ENCODE measurements around the gene MPIG6B.

DNA sequence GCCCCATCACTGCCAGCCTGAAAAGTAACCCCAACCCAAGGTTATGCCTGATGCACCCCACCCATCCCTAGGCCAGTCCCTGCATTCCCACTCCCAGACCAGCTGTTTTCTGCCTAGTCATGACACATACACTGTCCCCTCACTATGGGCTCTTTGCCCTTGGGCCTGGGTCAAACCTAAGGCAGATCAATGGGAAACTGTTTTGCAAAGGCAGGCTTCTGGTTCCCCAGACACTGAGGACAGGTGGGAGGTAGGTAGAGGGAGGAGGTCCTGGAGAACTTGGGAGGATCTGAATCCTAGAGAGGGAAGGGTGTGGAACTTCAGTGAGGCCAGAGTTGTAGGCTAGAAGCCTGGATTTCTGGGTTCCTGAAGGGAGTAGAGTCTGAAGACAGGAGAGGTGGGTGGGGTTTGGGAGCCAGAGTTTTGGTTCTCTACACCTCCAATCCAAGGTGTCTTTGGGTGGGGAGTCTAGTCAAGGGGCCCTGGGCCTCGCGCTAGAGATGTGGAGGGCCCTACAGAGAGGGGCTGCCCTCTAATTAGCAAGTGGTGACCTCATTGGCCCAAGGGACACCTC is 11.2 kb downstream of the MPIG6B start:
- TF ChIP-seq, protein P1, sequence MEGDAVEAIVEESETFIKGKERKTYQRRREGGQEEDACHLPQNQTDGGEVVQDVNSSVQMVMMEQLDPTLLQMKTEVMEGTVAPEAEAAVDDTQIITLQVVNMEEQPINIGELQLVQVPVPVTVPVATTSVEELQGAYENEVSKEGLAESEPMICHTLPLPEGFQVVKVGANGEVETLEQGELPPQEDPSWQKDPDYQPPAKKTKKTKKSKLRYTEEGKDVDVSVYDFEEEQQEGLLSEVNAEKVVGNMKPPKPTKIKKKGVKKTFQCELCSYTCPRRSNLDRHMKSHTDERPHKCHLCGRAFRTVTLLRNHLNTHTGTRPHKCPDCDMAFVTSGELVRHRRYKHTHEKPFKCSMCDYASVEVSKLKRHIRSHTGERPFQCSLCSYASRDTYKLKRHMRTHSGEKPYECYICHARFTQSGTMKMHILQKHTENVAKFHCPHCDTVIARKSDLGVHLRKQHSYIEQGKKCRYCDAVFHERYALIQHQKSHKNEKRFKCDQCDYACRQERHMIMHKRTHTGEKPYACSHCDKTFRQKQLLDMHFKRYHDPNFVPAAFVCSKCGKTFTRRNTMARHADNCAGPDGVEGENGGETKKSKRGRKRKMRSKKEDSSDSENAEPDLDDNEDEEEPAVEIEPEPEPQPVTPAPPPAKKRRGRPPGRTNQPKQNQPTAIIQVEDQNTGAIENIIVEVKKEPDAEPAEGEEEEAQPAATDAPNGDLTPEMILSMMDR (IDR thresholded peaks at IDR 0.05), result no peak
- TF ChIP-seq ZFX (IDR thresholded peaks at IDR 0.05; ENCODE audit: borderline replicate concordance), result no peak

Measured in 22Rv1 (cell line).